Ishikawa (cell line): ENCODE results near the gene KIRREL3.

Experiments used
- CEBPB ChIP-seq: IDR thresholded peaks from 2 replicates; pipeline ENCODE4 v1.6.1; 2012
- CREB1 ChIP-seq: IDR thresholded peaks from 2 replicates; pipeline ENCODE4 v1.6.1; 2012; ENCODE audit warnings: low read depth
- EGR1 ChIP-seq: IDR thresholded peaks from 2 replicates; pipeline ENCODE4 v1.6.1; 2012
- FOXM1 ChIP-seq: IDR thresholded peaks from 2 replicates; pipeline ENCODE4 v1.6.1; 2012; ENCODE audit warnings: low read depth, borderline replicate concordance
- MAX ChIP-seq: IDR thresholded peaks from 2 replicates; pipeline ENCODE4 v1.6.1; 2012
- NFIC ChIP-seq: IDR thresholded peaks from 2 replicates; pipeline ENCODE4 v1.6.1; 2012
- RAD21 ChIP-seq: IDR thresholded peaks from 2 replicates; pipeline ENCODE4 v1.6.1; 2012; ENCODE audit warnings: low read depth
- REST ChIP-seq: IDR thresholded peaks from 2 replicates; pipeline ENCODE4 v1.6.1; 2012; ENCODE audit warnings: low read depth, mild to moderate bottlenecking
- TAF1 ChIP-seq: IDR thresholded peaks from 2 replicates; pipeline ENCODE4 v1.6.1; 2012; ENCODE audit warnings: low read depth, mild to moderate bottlenecking
- TCF12 ChIP-seq: IDR thresholded peaks from 2 replicates; pipeline ENCODE4 v1.6.1; 2012; ENCODE audit warnings: low read depth
- TEAD4 ChIP-seq: IDR thresholded peaks from 2 replicates; pipeline ENCODE4 v1.6.1; 2012
- YY1 ChIP-seq: IDR thresholded peaks from 2 replicates; pipeline ENCODE4 v1.6.1; 2012; ENCODE audit warnings: low read depth
- ZBTB7A ChIP-seq: IDR thresholded peaks from 2 replicates; pipeline ENCODE4 v1.6.1; 2012; ENCODE audit warnings: low read depth
- TF ChIP-seq, protein P1 (sequence below): IDR thresholded peaks from 2 replicates; pipeline ENCODE4 v1.6.1; 2012

The KIRREL3 gene

GRCh38 chr11:126949066-126949891, 51.3 kb downstream of the KIRREL3 start:
- TF ChIP-seq CREB1, result no peak
- no peak for TF ChIP-seq TAF1
- TF ChIP-seq YY1, result no peak
- no peak for TF ChIP-seq RAD21
- no peak for TF ChIP-seq TEAD4
- TF ChIP-seq REST, result no peak

GRCh38 chr11:126948563-126948962, 52.0 kb downstream of the KIRREL3 start:
- TF ChIP-seq TAF1, result no peak
- no peak for TF ChIP-seq CREB1
- no peak for TF ChIP-seq REST
- TF ChIP-seq, protein P1, sequence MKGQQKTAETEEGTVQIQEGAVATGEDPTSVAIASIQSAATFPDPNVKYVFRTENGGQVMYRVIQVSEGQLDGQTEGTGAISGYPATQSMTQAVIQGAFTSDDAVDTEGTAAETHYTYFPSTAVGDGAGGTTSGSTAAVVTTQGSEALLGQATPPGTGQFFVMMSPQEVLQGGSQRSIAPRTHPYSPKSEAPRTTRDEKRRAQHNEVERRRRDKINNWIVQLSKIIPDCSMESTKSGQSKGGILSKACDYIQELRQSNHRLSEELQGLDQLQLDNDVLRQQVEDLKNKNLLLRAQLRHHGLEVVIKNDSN, result no peak
- no peak for TF ChIP-seq FOXM1
- TF ChIP-seq EGR1, result no peak
- TF ChIP-seq CEBPB, result no peak
- TF ChIP-seq TEAD4, result no peak
- no peak for TF ChIP-seq NFIC
- TF ChIP-seq ZBTB7A, result no peak
- no peak for TF ChIP-seq RAD21

- no peak for TF ChIP-seq TEAD4
Measured at GRCh38 chr11:126945319-126945718, 55.3 kb downstream of the KIRREL3 start.

GRCh38 chr11:126943316-126943715, 57.3 kb downstream of the KIRREL3 start:
- TF ChIP-seq CREB1, result no peak
- TF ChIP-seq RAD21, result no peak
- no peak for TF ChIP-seq TEAD4

GRCh38 chr11:126942146-126942545, 58.4 kb downstream of the KIRREL3 start:
- no peak for TF ChIP-seq REST
- no peak for TF ChIP-seq ZBTB7A
- TF ChIP-seq TCF12, result no peak
- TF ChIP-seq CEBPB, result no peak
- no peak for TF ChIP-seq TAF1
- no peak for TF ChIP-seq FOXM1
- no peak for TF ChIP-seq TEAD4
- TF ChIP-seq RAD21, result no peak
- TF ChIP-seq, protein P1, result no peak

DNA sequence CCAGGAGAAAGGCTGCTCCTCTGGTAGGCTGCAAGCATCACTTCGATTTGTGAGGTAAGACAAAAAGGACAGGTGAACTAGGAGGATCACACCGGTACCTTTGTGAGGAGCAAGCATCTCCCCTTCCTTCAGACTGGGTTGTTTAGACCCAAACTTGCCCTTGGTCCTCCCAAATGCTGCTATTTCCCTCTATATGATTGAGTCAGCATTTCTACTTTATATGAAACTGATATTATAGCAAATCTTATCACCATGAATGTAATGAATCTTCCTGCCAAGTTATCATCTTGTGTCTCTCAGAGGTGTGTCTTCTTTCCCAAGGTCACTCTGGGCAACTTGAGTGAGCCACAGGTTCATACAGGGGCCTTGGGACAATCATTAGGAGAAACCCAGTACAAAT, 61.0 kb downstream of the KIRREL3 start:
- no peak for TF ChIP-seq MAX
